HG02610 (cell line): ENCODE measurements around the gene ZNF581.

Experiments used
- ATAC-seq: cut with Tn5 transposase; IDR thresholded peaks from one replicate; pipeline ENCODE4 v1.9.1; 2021; ENCODE audit warnings: mild to moderate bottlenecking, moderate library complexity; ENCODE audit not compliant: unreplicated experiment

Gene ZNF581

DNA sequence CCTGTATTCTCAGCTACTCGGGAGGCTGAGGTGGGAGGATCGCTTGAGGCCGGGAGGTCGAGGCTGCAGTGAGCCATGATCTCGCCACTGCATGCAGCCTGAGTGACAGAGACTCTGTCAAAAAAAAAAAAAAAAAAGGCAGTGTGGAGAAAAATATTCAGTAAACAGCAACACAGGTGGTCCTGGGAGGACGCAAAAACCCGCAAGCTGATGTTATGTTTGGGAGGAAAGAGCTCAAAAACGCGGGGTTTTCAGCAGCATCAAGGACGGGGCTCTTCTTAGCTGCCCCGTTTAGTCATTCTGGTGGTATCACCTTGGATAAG, 18.5 kb upstream of the ZNF581 start:
- no peak for ATAC-seq

DNA sequence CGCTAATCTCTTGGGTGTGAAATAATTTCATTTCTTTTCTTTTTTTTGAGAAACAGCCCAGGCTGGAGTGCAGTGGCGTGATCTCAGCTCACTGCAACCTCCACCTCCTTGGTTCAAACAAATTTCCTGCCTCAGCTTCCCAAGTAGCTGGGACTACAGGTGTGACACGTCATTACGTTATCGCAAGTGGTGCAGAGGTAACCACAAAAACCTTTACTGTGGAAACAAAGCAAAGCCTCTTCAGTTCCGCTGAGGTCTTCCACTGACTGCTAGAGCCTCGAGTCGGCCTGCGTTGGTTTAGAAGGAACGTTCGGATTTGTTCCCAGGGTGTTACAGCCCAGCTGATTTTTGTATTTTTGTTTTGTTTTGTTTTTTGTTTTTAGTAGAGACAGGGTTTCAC, 17.1 kb upstream of the ZNF581 start:
- no peak for ATAC-seq

DNA sequence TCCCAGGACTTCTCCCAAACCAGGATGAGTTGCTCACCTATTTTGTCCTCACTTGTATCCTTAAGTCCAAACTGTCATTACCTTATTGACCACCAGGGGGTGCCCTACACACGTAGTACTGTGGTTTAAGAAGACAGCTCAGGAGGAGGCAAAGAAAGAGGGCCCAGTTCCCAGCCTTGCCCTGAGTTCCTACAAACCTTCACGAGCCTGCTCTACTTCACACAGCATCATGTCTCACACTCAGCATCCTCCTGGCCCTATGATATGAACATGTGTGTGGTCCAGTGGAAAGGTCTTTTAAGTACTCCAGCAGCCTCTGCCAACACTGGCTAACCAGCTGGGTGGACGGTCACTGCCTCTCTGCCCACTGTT, 11.0 kb upstream of the ZNF581 start:
- ATAC-seq, result no peak

DNA sequence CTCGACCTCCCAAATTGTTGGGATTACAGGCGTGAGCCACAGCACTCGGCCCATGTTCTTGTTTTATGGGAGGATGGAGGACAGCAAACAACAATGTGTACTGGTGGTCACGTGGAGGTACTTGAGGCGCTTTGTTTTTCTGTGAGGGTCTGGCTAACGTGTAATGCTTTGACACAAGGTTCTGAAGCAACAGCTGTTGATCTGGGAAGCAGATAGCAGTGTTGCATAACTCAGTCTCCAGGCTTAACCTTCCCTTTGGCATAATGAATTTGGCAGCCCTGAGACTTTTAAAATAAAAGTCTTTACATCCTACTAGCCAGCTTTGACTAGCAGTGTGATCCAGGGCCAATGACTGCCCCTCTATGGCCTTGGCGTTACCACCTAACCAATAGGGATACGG, 9.6 kb upstream of the ZNF581 start:
- ATAC-seq, result no peak

DNA sequence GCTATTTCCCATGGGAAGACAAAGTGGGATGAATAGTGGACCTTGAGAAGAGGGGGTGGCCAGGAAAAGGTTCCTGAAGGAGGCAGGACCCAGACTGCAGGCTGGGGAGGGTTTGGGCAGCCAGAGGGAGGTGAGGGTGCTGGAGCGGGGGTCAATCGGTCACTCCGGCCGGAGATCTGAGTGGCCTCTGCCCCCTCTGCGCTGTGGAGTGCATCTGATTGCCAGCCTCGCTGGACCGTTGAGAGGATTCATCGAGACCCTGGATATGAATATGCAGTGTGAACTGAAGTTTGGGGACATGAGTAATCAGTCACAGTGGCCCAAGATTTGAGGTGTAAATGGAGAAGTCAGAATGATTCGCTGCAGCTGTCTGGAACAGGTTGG, 8.1 kb upstream of the ZNF581 start:
- no peak for ATAC-seq

- no peak for ATAC-seq
Observed at GRCh38 chr19:55635856-55636440, 7.5 kb upstream of the ZNF581 start.

DNA sequence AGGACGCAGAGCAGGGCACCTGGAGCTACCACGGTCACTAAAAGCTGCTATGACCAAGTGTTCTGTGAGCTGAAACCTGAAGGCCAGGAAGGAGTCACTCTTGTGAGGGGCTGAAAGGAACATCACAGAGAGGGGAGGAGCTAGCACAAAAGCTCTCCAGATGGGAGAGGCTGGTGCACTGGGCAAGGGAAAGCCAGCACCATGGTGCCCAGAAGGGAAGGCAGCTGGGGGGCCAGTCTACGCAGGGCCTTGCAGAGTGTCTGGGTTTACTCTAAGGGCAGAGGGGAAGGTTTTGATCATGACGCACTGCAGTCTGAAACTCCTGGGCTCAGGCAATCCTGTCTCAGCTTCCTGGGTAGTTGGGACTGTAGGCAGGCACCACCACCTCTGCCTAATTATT, 6.7 kb upstream of the ZNF581 start:
- ATAC-seq, result no peak

DNA sequence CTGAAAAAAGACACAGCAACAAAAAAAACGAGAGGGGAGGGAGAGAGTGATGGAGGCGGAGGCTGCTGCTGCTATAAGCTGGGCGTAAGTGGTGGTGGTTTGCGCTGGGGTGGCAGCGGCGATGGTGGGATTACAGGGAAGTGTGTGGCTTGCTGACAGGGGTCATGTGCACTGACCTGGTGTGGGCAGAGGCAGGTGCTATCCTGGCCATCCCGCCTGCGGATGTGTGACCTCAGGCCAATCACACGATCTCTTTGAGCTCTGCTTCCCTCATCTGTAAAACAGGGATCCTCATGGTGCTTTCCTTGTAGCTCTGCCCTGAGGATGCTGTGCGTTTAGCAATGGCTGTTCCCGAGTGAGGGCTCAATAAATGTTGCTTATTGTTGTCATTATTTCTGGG, 5.9 kb upstream of the ZNF581 start:
- no peak for ATAC-seq

DNA sequence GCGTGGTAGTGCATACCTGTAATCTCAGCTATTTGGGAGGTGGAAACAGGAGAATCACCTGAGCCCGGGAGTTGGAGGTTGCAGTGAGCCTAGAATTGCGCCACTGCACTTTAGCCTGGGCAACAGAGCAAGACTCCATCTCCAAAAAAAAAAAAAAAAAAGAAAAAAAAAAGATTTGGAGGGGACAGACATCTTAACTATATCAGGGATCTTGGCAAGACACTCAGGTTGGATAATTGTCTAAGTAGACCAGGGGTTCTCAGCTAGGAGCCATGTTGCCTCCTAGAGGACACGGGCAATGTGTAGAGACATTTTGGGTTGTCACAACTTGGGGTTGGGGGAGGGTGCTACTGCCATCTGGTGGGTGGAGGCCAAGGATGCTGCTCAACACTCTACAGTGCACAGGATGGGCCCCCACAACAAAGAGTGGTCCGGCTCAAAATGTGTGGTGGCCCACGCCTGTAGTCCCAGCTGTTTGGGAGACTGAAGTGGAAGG, 4.5 kb upstream of the ZNF581 start:
- ATAC-seq, result no peak

GRCh38 chr19:55640043-55640576, 3.3 kb upstream of the ZNF581 start:
- ATAC-seq, result no peak

- no peak for ATAC-seq
Observed at GRCh38 chr19:55640577-55641425, 2.6 kb upstream of the ZNF581 start, which contains the start of gene ZNF580. Gene ZNF580, plus strand, starts transcription at chr19:55641002. Its CDS starts 1,507 bp downstream, at chr19:55642509.

DNA sequence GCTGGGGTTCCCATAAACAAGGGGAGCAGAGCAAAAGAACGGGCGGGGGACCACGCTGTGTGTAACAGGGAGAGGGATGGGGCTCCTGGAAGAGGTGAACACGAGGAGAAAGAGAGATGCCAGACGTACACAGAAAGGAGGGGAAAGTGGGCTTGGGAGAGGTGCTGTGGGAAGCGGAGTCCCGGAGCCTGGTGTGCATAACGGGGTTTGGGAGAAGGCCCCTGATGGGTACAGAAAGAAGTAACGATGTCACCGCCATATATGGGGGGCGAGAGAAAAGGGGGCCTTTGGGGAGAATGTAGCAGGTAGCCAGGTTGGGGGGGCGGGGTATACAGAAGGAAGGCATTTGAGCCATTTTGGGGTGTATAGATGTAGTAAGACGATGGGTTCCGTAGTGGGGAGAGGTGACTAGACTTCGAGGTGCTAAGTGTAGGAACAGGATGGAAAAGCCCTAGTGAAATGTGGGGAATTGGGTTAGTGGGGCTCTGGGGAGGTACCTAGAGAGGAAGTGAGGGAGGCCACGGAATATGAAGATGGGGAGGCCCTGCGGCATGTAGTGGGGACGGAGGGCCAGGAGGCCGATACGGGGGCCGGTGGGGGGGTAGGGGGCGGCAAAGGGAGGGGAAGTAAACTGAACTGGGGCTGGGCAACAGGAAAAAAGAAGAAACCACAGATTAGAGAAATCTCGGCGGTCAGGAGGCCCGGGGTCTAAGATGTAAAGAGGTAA, 1.9 kb upstream of the ZNF581 start:
- no peak for ATAC-seq

GRCh38 chr19:55642153-55643002, 1.1 kb upstream of the ZNF581 start:
- ATAC-seq, result peak; percentile 10

GRCh38 chr19:55643887-55644176, 383 bp downstream of the ZNF581 start:
- ATAC-seq, result no peak

DNA sequence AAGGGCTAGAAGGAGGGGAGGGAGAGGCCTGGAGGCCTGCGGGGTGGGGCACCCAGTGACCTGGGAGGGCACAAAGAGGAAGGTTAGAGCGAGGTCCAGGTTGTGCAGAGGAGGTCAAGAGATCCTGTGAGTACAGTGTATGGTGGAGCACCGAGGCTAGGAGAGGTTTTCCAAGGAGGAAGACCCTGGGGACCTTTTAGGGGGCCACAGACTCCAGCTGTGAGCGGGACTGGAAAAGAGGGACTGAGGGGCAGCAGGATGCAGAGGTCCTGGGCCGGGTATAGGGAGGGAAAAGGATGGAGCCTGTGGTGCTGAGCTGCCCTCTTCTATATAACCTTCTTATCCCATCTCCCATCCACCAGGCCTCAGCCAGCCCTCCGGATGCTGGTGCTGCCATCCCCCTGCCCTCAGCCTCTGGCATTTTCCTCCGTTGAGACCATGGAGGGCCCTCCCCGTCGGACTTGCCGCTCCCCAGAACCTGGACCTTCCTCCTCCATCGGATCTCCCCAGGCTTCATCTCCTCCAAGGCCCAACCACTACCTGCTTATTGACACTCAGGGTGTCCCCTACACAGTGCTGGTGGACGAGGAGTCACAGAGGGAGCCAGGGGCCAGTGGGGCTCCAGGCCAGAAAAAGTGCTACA, 863 bp downstream of the ZNF581 start:
- ATAC-seq, result no peak

DNA sequence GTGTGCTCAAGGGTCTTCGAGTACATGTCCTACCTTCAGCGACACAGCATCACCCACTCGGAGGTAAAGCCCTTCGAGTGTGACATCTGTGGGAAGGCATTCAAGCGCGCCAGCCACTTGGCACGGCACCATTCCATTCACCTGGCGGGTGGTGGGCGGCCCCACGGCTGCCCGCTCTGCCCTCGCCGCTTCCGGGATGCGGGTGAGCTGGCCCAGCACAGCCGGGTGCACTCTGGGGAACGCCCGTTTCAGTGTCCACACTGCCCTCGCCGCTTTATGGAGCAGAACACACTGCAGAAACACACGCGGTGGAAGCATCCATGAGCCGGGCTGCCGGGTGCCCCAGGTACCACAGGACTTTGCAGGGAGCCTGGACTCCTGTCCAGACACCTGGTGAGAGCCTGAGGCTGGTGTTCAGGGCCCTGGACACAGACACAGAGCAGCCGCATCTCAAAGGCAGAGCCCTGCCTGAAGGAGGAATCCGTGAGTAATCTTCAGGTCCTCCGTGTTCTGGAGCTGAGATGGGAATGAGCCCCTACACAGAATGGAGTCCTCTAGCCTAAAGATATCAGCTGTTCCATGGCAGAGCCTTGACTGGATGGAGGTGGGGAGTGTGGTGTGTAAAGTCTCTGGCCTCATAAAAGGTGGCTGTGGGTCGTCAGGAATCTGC, 1.5 kb downstream of the ZNF581 start:
- no peak for ATAC-seq

DNA sequence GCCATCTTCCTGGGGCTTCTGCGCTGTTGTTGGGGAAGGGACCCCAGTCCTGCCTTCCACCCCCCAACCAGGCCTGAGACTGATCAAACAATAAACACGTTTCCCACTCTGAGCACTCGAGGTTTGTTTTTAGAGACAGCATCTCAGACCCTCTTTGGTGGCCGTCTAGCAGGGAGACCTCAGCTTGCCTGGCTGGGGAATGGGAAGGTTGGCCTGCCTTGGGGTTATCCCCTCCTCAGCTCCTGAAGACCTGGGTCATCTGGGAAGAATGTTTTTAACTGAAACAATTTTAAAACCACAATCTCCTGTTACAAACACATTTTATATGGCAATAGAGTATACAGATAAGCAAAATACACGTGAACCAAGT, 2.0 kb downstream of the ZNF581 start:
- no peak for ATAC-seq

- ATAC-seq, result no peak
Observed at GRCh38 chr19:55646889-55647731, 3.7 kb downstream of the ZNF581 start.
